Kidney (tissue), 14 donors: ENCODE measurements around the gene LGALS1. TPM values are rescaled to one million over a fixed set of nuclear protein-coding genes. Genes with fewer than 3 reads are reported as not detected.
"Not testable (repeated sequence)": the region's sequence is repeated elsewhere in the genome, so short reads cannot be mapped to it uniquely, and the experiment has no call there.

Experiments used
- DNase-seq, 5 donors: peaks; one replicate each; pipeline ENCODE4 v3.0.0-alpha.2; 2013 to 2020
- FAIRE-seq: peaks from 2 replicates; lab custom pipeline; 2012; peaks lifted over from hg19 to GRCh38; lab: Jason Lieb, UNC
- H3K27ac ChIP-seq, 2 donors: one replicate each; pipeline ENCODE4 v1.7.0; 2013; ENCODE audit warnings: low read depth in 2 of 2, low read length in 2 of 2, inconsistent platforms in 1 of 2
- H3K27me3 ChIP-seq: one replicate; pipeline ENCODE4 v1.7.1; 2013; ENCODE audit warnings: low read length, inconsistent platforms; ENCODE audit not compliant: control insufficient read depth, insufficient read depth
- H3K36me3 ChIP-seq, 3 donors: one replicate each; pipeline versions ENCODE4 v1.7.0 to v1.7.1; 2013; ENCODE audit warnings: low read length in 3 of 3, control low read depth in 1 of 3, inconsistent platforms in 1 of 3; ENCODE audit not compliant: insufficient read depth in 3 of 3, control insufficient read depth in 2 of 3
- H3K4me1 ChIP-seq, 3 donors: one replicate each; pipeline versions ENCODE4 v1.7.0 to v1.7.1; 2013; ENCODE audit warnings: low read length in 3 of 3, inconsistent platforms in 1 of 3, low read depth in 1 of 3; ENCODE audit not compliant: control insufficient read depth in 2 of 3, insufficient read depth in 2 of 3
- H3K4me3 ChIP-seq, 3 donors: one replicate each; pipeline versions ENCODE4 v1.7.0 to v1.8.1; 2013; ENCODE audit warnings: low read length in 3 of 3, control low read depth in 1 of 3, inconsistent platforms in 1 of 3
- H3K9ac ChIP-seq, 3 donors: one replicate each; pipeline versions ENCODE4 v1.7.0 to v1.7.1; 2013; ENCODE audit warnings: low read length in 3 of 3, control low read depth in 1 of 3, inconsistent platforms in 1 of 3
- H3K9me3 ChIP-seq, 3 donors: one replicate each; pipeline versions ENCODE4 v1.7.0 to v1.7.1; 2013; ENCODE audit warnings: low read length in 3 of 3, control low read depth in 1 of 3, inconsistent platforms in 1 of 3; ENCODE audit not compliant: control insufficient read depth in 2 of 3, insufficient read depth in 1 of 3
- CTCF ChIP-seq: IDR thresholded peaks from 3 replicates; pipeline ENCODE4 v1.5.1; 2012; ENCODE audit warnings: mild to moderate bottlenecking, moderate library complexity, borderline replicate concordance; ENCODE audit not compliant: insufficient read depth; ENCODE audit errors: extremely low read depth
- intact Hi-C: fragments of 100-400 bp; cut with DNase I; formaldehyde crosslinking; loops from one replicate; pipeline ENCODE4 v1.11.1; 2022
- polyA plus RNA-seq: library from polyadenylated mRNA; stranded (reverse); fragments of 350-450 nt; fragmentation: Illumina TruSeq; extraction: RNeasy Lipid Tissue Mini Kit (QIAGEN cat#74804); gene quantifications from one replicate; pipeline ENCODE4 v1.2.3, GENCODE V29; 2014; ENCODE audit warnings: low read depth, low replicate concordance; ENCODE audit not compliant: insufficient read depth
- total RNA-seq: library from RNA; stranded (reverse); fragmentation: NEBNext Ultra II Directional; extraction: Animal tissue kit (Norgen Biotek cat#: 25700); gene quantifications from one replicate; pipeline ENCODE4 v1.2.1, GENCODE V29; 2021
- donor health status: control.
- donor health status: control.
- donor health status: control.
- donor health status: control.
- donor health status: control.
- donor health status: DM: yes; HTN: yes; CAD: no.
- donor health status: Normal renal cell carcinoma (clear cell type).

Gene LGALS1
- total and polyA plus RNA-seq, 2 donors from 2014 or later: 227 to 496 TPM

GRCh38 chr22:37716708-37717107 lies 41.3 kb downstream of the LGALS1 start:
- no peaks in the 10 kb centered on the region for H3K4me1 ChIP-seq
- no peak for FAIRE-seq
- no peak overlapping the region for H3K9ac ChIP-seq

DNA sequence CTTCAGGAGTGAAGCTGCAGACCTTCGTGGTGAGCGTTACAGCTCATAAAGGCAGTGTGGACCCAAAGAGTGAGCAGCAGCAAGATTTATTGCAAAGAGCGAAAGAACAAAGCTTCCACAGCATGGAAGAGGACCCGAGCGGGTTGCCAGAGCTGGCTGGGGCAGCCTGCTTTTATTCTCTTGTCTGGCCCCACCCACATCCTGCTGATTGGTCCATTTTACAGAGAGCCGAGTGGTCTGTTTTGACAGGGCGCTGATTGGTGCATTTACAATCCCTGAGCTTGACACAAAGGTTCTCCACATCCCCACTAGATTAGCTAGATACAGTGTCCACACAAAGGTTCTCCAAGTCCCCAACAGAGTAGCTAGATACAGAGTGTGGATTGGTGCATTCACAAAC lies 41.8 kb downstream of the LGALS1 start:
- H3K9me3 ChIP-seq, DNase-seq, intact Hi-C loops, FAIRE-seq, H3K36me3 ChIP-seq, H3K4me3 ChIP-seq, H3K9ac ChIP-seq, H3K4me1 ChIP-seq, H3K27ac ChIP-seq, H3K27me3 ChIP-seq: not testable (repeated sequence)

More at GRCh38 chr22:37716708-37717107, 41.3 kb downstream of the LGALS1 start:
- no peak overlapping the region for H3K4me3 ChIP-seq
- no peaks in the 10 kb centered on the region for H3K27me3 ChIP-seq
- intact Hi-C loops: no loop called here
- H3K9me3 ChIP-seq: no peaks in the 10 kb centered on the region
- no peaks in the 10 kb centered on the region for H3K36me3 ChIP-seq
- H3K27ac ChIP-seq: no peak overlapping the region
- no peak for TF ChIP-seq CTCF
- DNase-seq: no peak

DNA sequence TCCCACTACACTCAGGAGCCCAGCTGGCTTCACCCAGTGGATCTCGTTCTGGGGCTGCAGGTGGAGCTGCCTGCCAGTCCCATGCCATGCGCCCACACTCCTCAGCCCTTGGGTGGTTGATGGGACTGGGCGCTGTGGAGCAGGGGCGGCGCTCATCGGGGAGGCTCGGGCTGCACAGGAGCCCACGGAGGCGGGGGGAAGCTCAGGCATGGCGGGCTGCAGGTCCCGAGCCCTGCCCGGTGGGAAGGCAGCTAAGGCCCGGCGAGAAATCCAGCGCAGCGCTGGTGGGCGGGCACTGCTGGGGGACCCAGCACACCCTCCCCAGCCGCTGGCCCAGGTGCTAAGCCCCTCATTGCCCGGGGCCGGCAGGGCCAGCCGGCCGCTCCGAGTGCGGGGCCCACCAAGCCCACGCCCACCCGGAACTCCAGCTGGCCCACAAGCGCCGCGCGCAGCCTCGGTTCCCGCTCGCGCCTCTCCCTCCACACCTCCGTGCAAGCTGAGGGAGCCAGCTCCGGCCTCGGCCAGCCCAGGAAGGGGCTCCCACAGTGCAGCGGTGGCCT lies 42.4 kb downstream of the LGALS1 start:
- H3K27me3 ChIP-seq, intact Hi-C loops, H3K27ac ChIP-seq, H3K4me1 ChIP-seq, H3K9me3 ChIP-seq, H3K4me3 ChIP-seq, H3K36me3 ChIP-seq, DNase-seq, H3K9ac ChIP-seq, FAIRE-seq: not testable (repeated sequence)

GRCh38 chr22:37725551-37726240 lies 50.3 kb downstream of the LGALS1 start:
- H3K9me3 ChIP-seq: no peaks in the 10 kb centered on the region
- no peak overlapping the region for H3K9ac ChIP-seq
- FAIRE-seq (no peak), DNase-seq (no peak)
- intact Hi-C loops: no loop called here
- no peaks in the 10 kb centered on the region for H3K4me1 ChIP-seq
- no peaks in the 10 kb centered on the region for H3K27me3 ChIP-seq
- H3K4me3 ChIP-seq: no peak overlapping the region
- no peak overlapping the region for H3K27ac ChIP-seq
- H3K36me3 ChIP-seq: no peaks in the 10 kb centered on the region
- no peak for TF ChIP-seq CTCF
